OCI-LY1 (cell line): ENCODE results near the gene GSG1L.

Experiments used
- H2AFZ ChIP-seq: fragments of 200-600 bp; sonication (generic), shearing (Covaris generic); 2 replicates; pipeline ENCODE4 v1.6.0; 2014; ENCODE audit warnings: antibody characterized with exemption, mild to moderate bottlenecking, low read length
- H3F3A ChIP-seq: fragments of 200-600 bp; sonication (generic), shearing (Covaris generic); 2 replicates; pipeline ENCODE4 v1.6.0; 2014; ENCODE audit warnings: mild to moderate bottlenecking, antibody characterized with exemption, low read length, moderate library complexity; ENCODE audit not compliant: insufficient read depth
- H3K27ac ChIP-seq: fragments of 200-600 bp; sonication (generic); 2 replicates; pipeline ENCODE4 v1.5.1; 2014; ENCODE audit warnings: low read length, mixed run types, mild to moderate bottlenecking, low read depth; ENCODE audit not compliant: poor library complexity, severe bottlenecking
- H3K27me3 ChIP-seq: fragments of 200-600 bp; sonication (generic); 2 replicates; pipeline ENCODE4 v1.6.0; 2014; ENCODE audit warnings: antibody characterized with exemption, mild to moderate bottlenecking, low read length, moderate library complexity; ENCODE audit not compliant: insufficient read depth
- H3K36me3 ChIP-seq: fragments of 200-600 bp; sonication (generic); 2 replicates; pipeline ENCODE4 v1.6.1; 2014; ENCODE audit warnings: mild to moderate bottlenecking, antibody characterized with exemption, low read length, moderate library complexity, mixed read lengths; ENCODE audit not compliant: insufficient read depth
- H3K4me1 ChIP-seq: fragments of 200-600 bp; sonication (generic); 2 replicates; pipeline ENCODE4 v1.5.1; 2014; ENCODE audit warnings: mild to moderate bottlenecking, low read length, moderate library complexity; ENCODE audit not compliant: insufficient read depth, severe bottlenecking
- H3K4me2 ChIP-seq: fragments of 200-600 bp; sonication (generic), shearing (Covaris generic); 2 replicates; pipeline ENCODE4 v1.6.1; 2014; ENCODE audit warnings: low read length
- H3K4me3 ChIP-seq: fragments of 200-600 bp; sonication (generic); 2 replicates; pipeline ENCODE4 v1.5.1; 2014; ENCODE audit warnings: low read length, low read depth, mild to moderate bottlenecking, mixed read lengths; ENCODE audit not compliant: poor library complexity, severe bottlenecking
- H3K79me2 ChIP-seq: fragments of 200-600 bp; shearing (Covaris generic); 2 replicates; pipeline ENCODE4 v1.6.1; 2016; ENCODE audit warnings: mixed run types, low read length, mixed read lengths; ENCODE audit not compliant: insufficient read depth
- H3K9ac ChIP-seq: fragments of 200-600 bp; sonication (generic), shearing (Covaris generic); 2 replicates; pipeline ENCODE4 v1.6.1; 2014; ENCODE audit warnings: mild to moderate bottlenecking, low read length, mixed read lengths
- H3K9me2 ChIP-seq: fragments of 200-600 bp; sonication (generic), shearing (Covaris generic); 2 replicates; pipeline ENCODE4 v1.6.1; 2014; ENCODE audit warnings: low read depth, mild to moderate bottlenecking, low read length, mixed read lengths
- H3K9me3 ChIP-seq: fragments of 200-600 bp; shearing (Covaris generic); 2 replicates; pipeline ENCODE4 v1.6.1; 2014; ENCODE audit warnings: low read length, mixed read lengths
- H4K20me1 ChIP-seq: fragments of 200-600 bp; sonication (generic), shearing (Covaris generic); 2 replicates; pipeline ENCODE4 v1.6.0; 2016; ENCODE audit warnings: mild to moderate bottlenecking, low read length; ENCODE audit not compliant: insufficient read depth
- CTCF ChIP-seq: fragments of 200-600 bp; sonication (generic), shearing (Covaris generic); IDR thresholded peaks from 2 replicates; pipeline ENCODE4 v1.5.1; 2017; ENCODE audit warnings: mild to moderate bottlenecking, antibody characterized with exemption, low read length, moderate library complexity, mixed read lengths
- EZH2 ChIP-seq: fragments of 200-600 bp; sonication (generic), shearing (Covaris generic); IDR thresholded peaks from 2 replicates; pipeline ENCODE4 v1.8.0; 2017; ENCODE audit warnings: borderline replicate concordance, mixed run types, mild to moderate bottlenecking, antibody characterized with exemption, low read length, moderate library complexity, mixed read lengths

Gene GSG1L

GRCh38 chr16:27890006-27890405 is 173.5 kb downstream of the GSG1L start:
- Histone ChIP-seq H4K20me1 (no peaks in the 10 kb centered on the region), H3F3A (no peaks in the 10 kb centered on the region), H3K27me3 (no peaks in the 10 kb centered on the region), H3K9ac (no peak overlapping the region), H3K4me1 (no peaks in the 10 kb centered on the region), H3K79me2 (no peaks in the 10 kb centered on the region), H3K36me3 (no peaks in the 10 kb centered on the region), H3K4me2 (no peak overlapping the region), H3K27ac (no peak overlapping the region), H3K4me3 (no peak overlapping the region), H3K9me3 (no peaks in the 10 kb centered on the region), H3K9me2 (no peaks in the 10 kb centered on the region), H2AFZ (no peak overlapping the region)
- TF ChIP-seq CTCF (no peak), EZH2 (no peak)

- Histone ChIP-seq H3K36me3 (no peaks in the 10 kb centered on the region), H3K4me2 (no peak overlapping the region), H3K4me3 (no peak overlapping the region), H3K79me2 (no peaks in the 10 kb centered on the region), H3K4me1 (no peaks in the 10 kb centered on the region), H3K27ac (no peak overlapping the region), H3K9me3 (no peaks in the 10 kb centered on the region), H3K9ac (no peak overlapping the region), H3K9me2 (no peaks in the 10 kb centered on the region), H4K20me1 (no peaks in the 10 kb centered on the region), H2AFZ (no peak overlapping the region), H3F3A (no peaks in the 10 kb centered on the region), H3K27me3 (no peaks in the 10 kb centered on the region; the same call in 1 of the 2 replicates)
- TF ChIP-seq EZH2, result no peak
- TF ChIP-seq CTCF, result no peak
Observed at GRCh38 chr16:27883576-27883975, 179.9 kb downstream of the GSG1L start.

GRCh38 chr16:27880287-27880686 is 183.2 kb downstream of the GSG1L start:
- Histone ChIP-seq H3K4me2 (no peak overlapping the region), H3K27ac (no peak overlapping the region), H3K4me3 (no peak overlapping the region), H3K9me2 (no peaks in the 10 kb centered on the region), H3K9me3 (no peaks in the 10 kb centered on the region), H3K9ac (no peak overlapping the region), H3F3A (no peaks in the 10 kb centered on the region), H2AFZ (no peak overlapping the region), H3K4me1 (no peaks in the 10 kb centered on the region), H4K20me1 (no peaks in the 10 kb centered on the region), H3K36me3 (no peaks in the 10 kb centered on the region), H3K27me3 (no peaks in the 10 kb centered on the region; the same call in 1 of the 2 replicates), H3K79me2 (no peaks in the 10 kb centered on the region)
- TF ChIP-seq EZH2 (no peak), CTCF (no peak)
